Activated CD8-positive, alpha-beta memory T cell treated with anti-CD3 and anti-CD28 coated beads, Interleukin-2, amount 50 U/mL, for 48 hours (primary cell): ENCODE data around the gene RBMS3.
"Not testable (repeated sequence)": the region's sequence is repeated elsewhere in the genome, so short reads cannot be mapped to it uniquely, and the experiment has no call there.

Source experiments
- DNase-seq: peaks from one replicate; pipeline ENCODE4 v3.0.0-alpha.2; 2020

Gene RBMS3

GRCh38 chr3:29493109-29493508, 212.2 kb downstream of the RBMS3 start:
- no peak for DNase-seq

- no peak for DNase-seq
These were observed 213.6 kb downstream of the RBMS3 start for GRCh38 chr3:29494305-29495036.

- DNase-seq: no peak
These were observed 216.4 kb downstream of the RBMS3 start for GRCh38 chr3:29497282-29497681.

- DNase-seq: no peak
These were observed 221.9 kb downstream of the RBMS3 start for GRCh38 chr3:29502771-29503170.

- no peak for DNase-seq
These were observed 222.4 kb downstream of the RBMS3 start for GRCh38 chr3:29503314-29503713.

GRCh38 chr3:29503958-29504357, 223.1 kb downstream of the RBMS3 start:
- no peak for DNase-seq

GRCh38 chr3:29506502-29506901, 225.6 kb downstream of the RBMS3 start:
- no peak for DNase-seq

- no peak for DNase-seq
These were observed 230.8 kb downstream of the RBMS3 start for GRCh38 chr3:29511701-29512100.

GRCh38 chr3:29512641-29513040, 231.8 kb downstream of the RBMS3 start:
- DNase-seq: no peak

- no peak for DNase-seq
These were observed 232.4 kb downstream of the RBMS3 start for GRCh38 chr3:29513236-29513635.

GRCh38 chr3:29514170-29514569, 233.3 kb downstream of the RBMS3 start:
- no peak for DNase-seq

GRCh38 chr3:29514912-29515311, 234.0 kb downstream of the RBMS3 start:
- DNase-seq: no peak

- no peak for DNase-seq
These were observed 234.6 kb downstream of the RBMS3 start for GRCh38 chr3:29515451-29515850.

GRCh38 chr3:29516164-29516563, 235.3 kb downstream of the RBMS3 start:
- DNase-seq: no peak

GRCh38 chr3:29520764-29521163, 239.9 kb downstream of the RBMS3 start:
- DNase-seq: no peak

GRCh38 chr3:29521293-29521692, 240.4 kb downstream of the RBMS3 start:
- DNase-seq: no peak

GRCh38 chr3:29521751-29522150, 240.9 kb downstream of the RBMS3 start:
- no peak for DNase-seq

GRCh38 chr3:29524433-29524832, 243.6 kb downstream of the RBMS3 start:
- not testable (repeated sequence) for DNase-seq

GRCh38 chr3:29525254-29525881, 244.5 kb downstream of the RBMS3 start:
- DNase-seq: no peak

GRCh38 chr3:29527246-29527645, 246.4 kb downstream of the RBMS3 start:
- no peak for DNase-seq

GRCh38 chr3:29531644-29532043, 250.8 kb downstream of the RBMS3 start:
- DNase-seq: no peak

GRCh38 chr3:29532473-29532872, 251.6 kb downstream of the RBMS3 start:
- no peak for DNase-seq

- DNase-seq: no peak
These were observed 253.1 kb downstream of the RBMS3 start for GRCh38 chr3:29534006-29534405.

GRCh38 chr3:29536016-29536758, 255.3 kb downstream of the RBMS3 start:
- DNase-seq: no peak
